GM21723 (cell line): ENCODE results near the gene ADSS1.

ENCODE experiments used
- ATAC-seq: cut with Tn5 transposase; IDR thresholded peaks from one replicate; pipeline ENCODE4 v1.9.1; 2021; ENCODE audit warnings: mild to moderate bottlenecking, moderate library complexity; ENCODE audit not compliant: unreplicated experiment

The ADSS1 gene

DNA sequence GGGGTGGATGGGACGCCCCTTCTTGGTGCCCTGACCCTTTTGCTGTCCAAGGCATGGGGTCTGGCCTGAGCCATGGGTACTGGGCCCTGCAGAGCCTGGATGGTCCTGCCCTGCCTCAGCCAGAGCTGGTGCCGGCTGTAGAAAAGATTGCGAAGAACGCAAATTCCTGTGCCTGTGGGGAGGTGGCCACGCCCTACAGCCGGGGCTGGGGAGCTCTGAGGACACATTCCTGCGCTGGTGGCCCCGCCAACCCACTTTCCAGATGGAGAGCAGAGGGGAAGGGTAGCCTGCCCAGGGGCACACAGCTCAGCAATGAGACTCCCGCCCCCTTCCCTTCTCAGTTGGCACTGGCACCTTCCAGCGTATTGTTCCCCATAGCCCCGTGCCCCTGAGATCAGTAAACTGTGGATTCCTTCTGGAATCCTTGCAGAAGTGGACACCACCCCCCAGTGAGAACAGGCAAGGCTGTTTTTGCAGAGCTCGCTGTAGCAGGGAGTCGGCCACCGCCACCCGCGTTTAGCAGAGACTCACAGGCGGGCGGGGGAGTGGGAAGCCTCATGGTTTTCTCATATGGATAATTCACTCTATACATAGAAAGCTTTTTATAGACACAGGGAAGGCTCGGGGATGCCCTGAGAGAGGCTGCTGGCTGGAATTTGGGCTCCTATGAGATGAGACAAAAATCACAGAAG lies 26.0 kb upstream of the ADSS1 start:
- no peak for ATAC-seq

DNA sequence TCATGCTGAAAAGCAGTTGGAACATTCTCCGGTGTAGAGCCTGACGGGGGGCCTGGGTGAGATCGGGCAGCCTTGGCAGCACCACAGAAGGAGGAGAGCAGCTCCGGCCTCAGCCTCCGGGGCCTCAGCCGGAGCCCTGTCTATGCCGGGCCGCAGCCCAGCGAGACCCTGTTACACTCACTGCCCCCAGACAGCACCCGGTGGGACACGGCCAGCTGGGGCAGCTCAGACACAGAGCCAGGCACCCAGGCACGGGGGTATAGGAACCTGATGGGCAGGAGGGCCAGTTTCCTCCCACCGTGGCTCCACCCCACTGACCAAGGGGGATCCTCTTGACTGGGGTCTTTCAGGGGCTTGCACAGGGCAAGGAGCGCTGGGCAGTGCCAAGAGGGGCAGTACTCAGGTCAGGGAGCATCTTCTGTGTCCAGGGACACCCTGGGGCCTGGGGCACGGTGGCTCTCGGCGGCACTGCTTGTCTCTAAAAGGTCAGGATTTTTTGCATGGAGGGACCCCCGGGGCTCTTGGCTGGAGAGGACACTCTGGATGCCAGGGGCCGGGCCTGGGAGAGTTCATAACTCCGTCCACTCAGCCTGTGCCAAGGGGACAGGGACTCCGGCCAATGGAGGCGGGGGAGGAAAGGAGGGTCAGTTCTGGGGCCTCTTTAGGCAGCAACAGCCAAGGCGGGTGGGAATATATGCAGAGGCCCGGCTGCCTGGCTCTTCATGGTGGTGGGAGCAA lies 25.2 kb upstream of the ADSS1 start:
- ATAC-seq, result no peak

DNA sequence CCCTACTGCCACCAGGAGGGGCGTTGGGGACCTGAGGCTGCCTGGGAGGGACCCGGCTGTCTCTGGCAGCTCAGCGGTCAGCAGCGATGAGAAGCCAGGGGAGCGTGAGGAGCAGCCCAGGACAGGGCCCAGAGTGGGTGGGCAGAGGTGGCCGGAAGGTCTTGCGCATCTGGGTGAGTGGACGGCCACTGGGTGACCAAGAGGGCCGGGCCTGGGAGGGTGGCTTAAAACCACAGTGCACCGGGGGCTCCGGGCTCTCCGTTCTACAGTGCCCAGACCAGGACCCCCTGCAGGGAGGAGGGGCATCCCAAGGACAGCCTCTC lies 24.6 kb upstream of the ADSS1 start:
- no peak for ATAC-seq

DNA sequence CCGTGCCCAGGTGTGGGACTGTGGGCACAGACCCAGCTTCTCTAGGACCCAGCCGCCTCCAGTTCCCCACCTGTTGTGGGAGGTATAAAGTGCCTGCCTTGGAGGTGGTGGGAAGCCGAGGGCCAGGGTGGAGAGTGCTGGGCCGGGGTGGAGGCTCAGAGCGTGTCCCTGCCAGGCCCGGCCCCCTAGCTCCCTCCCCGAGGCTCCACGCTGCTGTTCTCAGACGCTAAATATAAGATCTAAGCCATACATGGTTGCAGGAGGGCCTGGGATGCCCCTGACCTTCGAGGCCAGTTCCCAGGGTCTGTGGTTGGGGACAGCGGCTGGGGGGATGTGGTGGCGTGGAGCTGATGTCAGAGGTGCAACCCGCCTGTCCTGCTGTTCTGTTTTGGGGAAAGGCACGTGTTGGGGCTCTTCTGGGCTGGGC lies 23.8 kb upstream of the ADSS1 start:
- ATAC-seq, result no peak

DNA sequence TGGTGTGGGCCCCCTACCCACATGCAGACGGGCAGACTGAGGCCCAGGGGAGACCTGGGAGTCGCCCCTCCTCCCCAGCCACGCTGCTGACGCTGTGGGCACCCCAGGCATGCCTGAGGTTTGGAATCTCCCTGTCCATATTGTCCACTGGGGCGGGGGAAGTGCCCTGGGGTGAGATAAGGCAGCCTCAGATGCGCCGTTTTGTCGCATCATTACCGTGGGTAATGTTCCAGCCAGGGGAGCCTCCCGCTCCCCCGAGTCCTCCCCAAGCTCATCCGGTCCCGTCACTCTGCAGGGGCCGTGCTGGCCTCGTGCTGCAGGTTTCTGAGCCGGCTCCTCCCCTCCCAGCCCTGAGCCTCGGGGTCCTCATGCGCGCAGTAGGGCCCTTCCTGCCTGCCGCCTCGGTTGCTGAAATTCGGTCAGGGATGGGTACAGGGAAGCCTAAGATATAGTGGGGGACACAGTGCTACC lies 23.2 kb upstream of the ADSS1 start:
- no peak for ATAC-seq

DNA sequence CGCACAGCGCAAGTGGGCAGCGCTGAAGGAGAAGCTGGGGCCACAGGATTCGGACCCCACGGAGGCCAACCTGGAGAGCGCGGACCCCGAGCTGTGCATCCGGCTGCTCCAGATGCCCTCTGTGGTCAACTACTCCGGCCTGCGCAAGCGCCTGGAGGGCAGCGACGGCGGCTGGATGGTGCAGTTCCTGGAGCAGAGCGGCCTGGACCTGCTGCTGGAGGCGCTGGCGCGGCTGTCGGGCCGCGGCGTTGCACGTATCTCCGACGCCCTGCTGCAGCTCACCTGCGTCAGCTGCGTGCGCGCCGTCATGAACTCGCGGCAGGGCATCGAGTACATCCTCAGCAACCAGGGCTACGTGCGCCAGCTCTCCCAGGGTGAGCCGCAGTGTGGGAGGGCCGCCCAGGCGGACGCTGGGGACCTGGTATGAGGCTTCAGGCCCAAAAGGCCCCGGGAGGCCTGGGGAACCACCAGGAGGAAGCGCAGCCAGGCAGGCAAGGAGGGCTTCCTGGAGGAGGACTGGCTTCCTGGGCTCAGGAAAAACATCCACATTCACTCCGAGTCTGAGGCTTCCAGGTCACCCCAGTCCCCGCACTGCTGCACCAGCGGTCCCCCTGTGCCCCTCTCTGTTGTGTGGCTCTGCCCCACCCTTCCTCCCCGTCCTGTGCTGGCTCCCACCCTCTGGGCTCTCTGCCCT lies 22.5 kb upstream of the ADSS1 start:
- no peak for ATAC-seq

DNA sequence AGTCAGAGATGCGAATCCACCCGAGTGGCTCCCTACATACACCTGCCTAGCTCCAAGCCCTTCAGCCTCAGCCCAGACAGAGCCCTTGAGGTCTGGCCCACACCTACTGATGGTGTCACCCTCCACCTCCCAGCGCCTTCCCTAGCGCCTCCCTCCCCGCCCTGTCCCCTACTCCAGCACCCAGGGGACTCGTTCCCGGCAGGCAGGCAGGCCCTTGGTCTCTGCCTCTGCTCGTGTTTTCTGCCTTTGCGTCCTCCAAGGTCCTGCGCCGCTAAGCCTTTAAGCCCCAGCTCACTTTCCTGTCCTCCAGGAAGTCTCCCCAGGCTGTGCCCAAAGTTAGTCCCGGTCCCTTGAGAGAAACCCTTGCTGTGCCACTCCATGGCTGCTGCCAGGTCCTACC lies 21.9 kb upstream of the ADSS1 start:
- ATAC-seq, result no peak

DNA sequence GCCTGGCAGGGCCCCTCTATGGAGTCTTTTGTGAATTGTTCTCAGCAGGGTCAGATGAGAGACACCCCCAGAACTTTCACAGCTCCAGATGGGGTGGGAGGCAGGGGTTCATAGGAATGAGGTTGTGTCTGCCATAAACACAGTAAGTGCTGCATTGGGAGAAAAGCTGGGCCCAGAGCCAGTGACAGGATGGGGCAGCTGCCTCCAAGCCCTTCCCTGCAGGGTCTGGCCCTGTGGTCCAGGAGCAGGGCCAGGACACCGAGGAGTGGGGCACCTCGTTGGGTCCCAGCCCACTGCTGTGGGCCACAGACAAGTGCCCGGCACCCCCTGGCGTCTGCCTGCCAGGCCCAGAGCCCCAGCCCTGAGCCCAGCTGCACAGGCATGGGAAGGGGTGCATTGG lies 21.4 kb upstream of the ADSS1 start:
- ATAC-seq, result no peak

DNA sequence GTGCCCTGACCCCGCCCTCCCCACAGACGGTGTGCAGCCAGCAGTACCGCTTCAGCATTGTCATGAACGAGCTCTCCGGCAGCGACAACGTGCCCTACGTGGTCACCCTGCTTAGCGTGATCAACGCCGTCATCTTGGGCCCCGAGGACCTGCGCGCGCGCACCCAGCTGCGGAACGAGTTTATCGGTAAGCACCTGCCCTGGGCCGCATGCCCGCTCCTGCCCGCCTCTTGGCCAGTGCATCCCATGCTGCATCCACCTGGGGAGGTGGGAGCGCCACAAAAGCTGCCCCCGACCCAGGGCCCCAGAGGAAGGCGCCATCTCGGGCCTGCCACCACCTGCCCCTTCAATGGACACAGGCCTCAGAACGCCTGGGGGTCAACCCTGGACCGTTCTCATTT lies 20.8 kb upstream of the ADSS1 start:
- no peak for ATAC-seq

DNA sequence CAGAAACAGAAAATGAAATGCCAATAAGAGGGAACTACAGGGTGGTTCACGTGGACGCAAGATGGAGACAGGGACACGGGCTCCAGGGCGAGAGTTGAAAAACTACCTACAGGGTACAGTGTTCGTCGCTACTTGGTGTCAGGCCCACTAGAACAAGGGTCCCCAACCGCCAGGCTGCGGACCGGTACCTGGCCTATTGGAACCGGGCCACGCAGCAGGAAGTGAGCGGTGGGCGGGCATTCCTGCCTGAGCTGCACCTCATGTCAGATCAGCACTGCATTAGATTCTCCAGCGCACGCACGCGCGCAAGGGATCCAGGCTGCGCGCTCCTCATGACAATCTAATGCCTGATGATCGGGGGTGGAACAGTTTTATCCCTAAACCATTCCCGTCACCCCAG lies 19.8 kb upstream of the ADSS1 start:
- no peak for ATAC-seq

DNA sequence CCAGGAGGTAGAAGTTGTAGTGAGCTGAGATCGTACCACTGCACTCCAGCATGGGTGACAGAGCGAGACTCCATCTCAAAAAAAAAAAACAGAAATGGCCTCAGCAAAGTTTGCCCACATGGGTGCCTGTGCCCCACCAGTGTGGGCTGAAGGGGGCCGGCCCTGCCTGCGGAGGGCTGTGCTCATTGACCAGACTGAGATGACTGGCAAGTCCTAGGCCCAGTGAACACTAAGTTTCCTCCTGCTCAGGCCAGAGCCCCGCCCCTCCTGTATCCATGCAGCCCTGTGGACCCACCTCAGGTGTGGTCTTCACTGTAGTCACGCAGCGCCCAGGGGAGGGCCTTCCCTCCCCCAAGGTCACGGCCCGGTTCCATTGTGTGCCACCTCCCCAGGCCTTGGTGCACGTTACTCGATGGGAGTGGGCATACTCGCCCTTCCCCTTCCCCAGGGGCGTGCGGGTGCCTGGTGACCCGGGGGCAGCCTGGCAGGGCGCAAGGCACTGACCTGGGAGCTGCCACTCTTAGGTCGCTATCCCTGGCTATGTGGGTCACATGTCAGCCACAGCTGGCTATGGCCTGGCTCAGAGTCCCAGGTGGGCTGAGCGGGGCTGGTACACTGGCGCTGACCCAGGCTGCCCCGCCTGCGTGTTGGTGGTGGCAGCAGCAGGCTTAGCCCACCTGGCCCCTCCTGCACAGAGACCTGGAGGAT lies 18.5 kb upstream of the ADSS1 start:
- no peak for ATAC-seq

DNA sequence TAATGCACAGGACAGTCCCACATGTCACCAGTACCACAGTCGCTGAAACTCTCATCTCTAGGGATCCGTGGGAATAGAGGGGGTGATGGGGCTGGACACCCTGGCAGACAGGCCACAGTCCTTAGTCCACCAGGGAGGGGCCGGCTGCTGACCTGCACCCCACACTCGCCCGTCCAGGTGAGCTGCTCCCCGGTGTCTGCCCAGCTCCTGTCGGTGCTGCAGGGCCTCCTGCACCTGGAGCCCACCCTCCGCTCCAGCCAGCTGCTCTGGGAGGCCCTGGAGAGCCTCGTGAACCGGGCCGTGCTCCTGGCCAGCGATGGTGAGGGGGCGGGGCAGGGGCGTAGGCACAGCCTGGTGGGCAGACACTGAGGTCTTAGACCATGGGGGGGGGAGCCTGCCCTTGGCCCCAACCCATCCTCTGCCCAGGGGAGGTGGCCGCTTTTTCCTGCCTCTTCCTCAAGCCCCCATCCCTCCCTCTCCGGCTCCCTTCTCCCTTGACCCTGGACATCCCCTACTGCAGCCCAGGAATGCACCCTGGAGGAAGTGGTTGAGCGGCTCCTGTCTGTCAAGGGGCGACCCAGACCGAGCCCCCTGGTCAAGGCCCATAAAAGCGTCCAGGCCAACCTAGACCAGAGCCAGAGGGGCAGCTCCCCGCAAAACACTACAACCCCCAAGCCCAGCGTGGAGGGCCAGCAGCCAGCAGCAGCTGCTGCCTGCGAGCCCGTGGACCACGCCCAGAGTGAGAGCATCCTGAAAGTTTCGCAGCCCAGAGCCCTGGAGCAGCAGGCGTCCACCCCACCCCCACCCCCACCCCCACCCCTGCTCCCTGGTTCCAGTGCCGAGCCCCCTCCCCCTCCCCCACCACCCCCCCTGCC lies 17.1 kb upstream of the ADSS1 start:
- no peak for ATAC-seq

DNA sequence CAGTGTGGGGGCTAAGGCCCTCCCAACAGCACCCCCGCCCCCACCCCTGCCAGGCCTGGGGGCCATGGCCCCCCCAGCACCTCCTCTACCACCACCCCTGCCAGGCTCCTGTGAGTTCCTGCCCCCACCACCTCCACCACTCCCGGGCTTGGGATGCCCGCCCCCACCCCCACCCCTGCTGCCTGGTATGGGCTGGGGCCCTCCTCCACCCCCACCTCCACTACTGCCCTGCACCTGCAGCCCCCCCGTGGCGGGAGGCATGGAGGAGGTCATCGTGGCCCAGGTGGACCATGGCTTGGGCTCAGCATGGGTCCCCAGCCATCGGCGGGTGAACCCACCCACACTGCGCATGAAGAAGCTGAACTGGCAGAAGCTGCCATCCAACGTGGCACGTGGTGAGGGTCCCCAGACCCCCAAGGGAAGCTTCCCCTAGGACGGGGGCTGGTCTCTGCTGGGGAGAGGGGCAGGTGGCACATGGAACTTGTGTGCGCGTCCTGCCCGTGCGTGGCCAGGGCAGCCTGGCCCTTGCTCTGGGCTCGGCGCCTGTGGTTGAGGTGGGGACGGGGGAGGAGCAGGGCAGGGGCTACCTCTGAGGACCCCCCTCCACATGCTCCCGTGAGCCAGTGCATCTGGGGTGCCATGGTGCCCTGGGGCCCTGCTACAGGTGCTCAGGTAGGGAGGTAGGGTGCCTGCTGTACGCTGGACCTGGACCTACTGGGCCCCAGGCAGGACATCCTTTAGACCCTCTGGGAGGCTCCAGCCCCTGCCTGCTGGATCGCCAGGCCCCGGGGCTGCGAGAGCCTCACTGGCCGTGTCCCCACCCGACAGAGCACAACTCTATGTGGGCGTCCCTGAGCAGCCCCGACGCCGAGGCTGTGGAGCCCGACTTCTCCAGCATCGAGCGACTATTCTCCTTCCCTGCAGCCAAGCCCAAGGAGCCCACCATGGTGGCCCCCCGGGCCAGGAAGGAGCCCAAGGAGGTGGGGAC lies 16.1 kb upstream of the ADSS1 start:
- ATAC-seq, result no peak

DNA sequence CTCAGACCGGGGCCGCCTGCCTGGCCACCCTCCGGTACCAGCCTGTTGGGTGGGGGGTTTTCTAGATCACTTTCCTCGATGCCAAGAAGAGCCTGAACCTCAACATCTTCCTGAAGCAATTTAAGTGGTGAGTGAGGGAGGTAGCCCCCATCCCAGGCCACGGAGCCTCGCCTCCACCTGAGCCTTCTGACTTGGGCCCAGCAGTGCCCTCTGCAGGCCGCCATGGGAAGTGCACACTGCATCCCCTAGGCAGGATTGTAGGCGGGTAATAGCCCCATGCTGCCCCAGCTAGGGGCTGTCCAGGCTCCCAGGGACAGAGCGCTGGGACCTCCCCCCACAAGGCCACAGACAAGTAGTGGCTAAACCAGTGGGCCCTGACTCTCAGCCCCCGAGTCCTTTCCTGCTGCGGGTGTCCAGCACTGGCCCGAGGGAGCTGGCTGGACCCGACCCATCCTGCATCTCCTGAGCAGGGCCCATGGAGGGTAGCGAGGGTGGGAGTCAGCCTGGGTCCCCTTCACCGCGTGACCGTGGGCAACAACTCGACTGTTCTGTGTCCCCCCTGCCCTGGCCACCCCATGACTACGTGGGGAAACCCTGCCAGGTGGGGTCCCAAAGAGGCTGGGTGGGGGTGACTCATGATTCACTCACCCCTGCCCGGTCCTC lies 15.3 kb upstream of the ADSS1 start:
- ATAC-seq, result no peak

DNA sequence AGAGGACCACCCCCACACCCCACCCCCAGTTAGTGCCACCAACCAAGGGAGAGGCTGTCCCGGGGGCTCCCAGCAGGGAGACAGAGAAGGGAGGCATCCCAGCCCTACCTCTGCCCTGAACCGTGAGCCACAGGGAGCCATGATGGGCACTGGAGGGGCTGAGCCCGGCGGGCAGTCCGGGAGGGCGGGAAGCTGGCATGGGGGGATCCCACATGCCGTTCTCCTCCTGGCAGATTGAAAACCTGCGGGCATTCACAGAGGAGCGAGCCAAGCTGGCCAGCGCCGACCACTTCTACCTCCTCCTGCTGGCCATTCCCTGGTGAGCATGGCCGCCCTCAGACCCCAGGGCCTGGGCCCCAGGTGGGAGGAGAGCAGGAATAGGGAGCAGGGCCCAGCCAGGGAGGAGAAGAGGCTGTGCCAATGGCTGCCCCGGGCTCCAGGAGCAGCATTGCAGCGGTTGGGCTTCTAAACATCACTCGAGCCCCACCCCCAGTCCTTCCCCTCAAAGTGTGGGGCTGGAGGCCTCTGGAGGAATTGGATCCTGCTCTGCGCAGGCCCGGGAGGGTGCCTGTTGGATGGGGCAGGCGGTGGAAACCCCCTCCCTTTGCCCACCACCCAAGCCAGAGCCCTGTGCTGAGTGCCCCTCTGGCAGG lies 14.5 kb upstream of the ADSS1 start:
- no peak for ATAC-seq

DNA sequence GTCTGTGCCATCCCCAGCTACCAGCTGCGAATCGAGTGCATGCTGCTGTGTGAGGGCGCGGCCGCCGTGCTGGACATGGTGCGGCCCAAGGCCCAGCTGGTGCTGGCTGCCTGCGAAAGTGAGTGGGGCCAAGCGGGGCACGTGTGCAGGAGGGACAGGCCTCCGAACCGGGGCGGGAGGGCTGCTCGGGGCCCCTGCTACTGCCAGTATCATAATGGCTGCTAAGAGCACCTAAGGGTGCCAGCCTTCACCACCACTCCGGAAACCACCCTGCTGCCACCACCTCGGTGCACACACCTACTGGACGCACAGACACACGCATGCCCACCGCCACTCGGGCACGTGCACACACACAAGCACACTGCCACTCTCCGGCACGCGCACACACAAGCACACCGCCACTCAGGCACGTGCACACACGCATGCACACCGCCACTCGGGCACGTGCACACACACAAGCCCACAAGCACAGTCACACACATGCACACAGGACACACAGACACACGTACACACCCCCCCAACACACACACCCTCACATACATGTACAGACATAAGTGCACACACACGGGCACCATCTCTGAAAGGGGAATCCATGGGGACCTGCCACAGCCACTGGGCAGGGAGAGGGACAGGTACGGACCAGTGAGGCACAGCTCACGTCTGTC lies 13.8 kb upstream of the ADSS1 start:
- no peak for ATAC-seq

DNA sequence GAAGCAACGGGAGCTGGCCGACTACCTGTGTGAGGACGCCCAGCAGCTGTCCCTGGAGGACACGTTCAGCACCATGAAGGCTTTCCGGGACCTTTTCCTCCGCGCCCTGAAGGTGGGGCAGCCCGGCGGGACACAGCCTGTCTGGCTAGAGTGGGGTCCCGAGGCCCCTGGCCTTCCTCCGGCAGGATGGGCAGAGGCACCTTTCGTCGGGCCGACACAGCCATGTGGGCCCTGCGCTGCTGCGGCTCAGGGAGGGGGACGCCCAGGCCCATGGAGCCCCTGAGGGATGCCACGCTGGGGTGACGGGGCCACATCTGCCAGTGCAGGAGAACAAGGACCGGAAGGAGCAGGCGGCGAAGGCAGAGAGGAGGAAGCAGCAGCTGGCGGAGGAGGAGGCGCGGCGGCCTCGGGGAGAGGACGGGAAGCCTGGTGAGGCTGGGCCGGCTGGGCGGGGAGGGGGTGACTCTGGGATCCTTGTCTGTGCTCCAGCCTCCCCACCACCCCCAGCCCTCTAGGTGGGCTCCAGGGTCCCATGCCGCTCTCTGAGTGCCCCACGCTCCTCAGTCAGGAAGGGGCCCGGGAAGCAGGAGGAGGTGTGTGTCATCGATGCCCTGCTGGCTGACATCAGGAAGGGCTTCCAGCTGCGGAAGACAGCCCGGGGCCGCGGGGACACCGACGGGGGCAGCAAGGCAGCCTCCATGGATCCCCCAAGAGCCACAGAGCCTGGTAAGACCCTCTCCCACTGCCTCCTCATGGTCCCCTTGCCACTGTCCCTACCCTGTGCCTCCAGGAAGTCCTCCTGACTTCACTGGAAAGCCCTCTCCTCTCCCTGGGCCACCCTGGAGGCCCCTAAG lies 10.9 kb upstream of the ADSS1 start:
- no peak for ATAC-seq
